Testis (tissue), 2 donors: ENCODE results near the gene ADAMTS20.

Experiments used
- POLR2A ChIP-seq: fragments of 450-650 bp; IDR thresholded peaks from one replicate; pipeline ENCODE4 v1.6.1; 2017; ENCODE audit warnings: antibody characterized with exemption, mild to moderate bottlenecking, moderate library complexity
- TF ChIP-seq, protein P1 (sequence below), 3 experiments: fragments of 450-650 bp in 2 of 3; fragments of 200-600 bp in 1 of 3; sonication (generic) in 1 of 3; IDR thresholded peaks; one replicate each; pipeline ENCODE4 v1.5.1; 2016 to 2019; ENCODE audit warnings: antibody characterized with exemption in 3 of 3, mild to moderate bottlenecking in 2 of 3, moderate library complexity in 1 of 3

DNA sequence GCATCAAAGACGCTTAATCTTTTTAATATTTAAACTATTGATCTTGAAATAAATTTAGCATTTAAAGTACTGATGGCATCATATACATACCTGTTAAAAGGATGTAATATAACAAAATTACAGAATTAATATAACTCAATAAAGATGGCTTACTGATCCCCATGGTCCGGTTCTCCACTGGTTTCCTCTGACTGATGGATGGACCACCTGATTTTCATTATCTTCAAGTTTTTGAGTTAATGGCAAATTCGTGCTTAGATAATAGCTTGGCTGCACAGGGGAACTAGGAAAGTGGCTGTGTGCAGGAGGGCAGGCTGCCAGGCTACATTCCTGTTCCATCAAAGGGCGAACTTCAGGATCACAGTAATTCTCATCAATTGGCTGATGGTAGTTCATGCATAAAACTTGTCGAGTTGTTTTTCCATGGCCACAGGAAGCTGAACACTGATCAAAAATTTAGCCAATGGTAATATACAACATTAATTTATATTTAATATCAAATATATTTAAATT is 123.9 kb downstream of the ADAMTS20 start:
- TF ChIP-seq, protein P1, sequence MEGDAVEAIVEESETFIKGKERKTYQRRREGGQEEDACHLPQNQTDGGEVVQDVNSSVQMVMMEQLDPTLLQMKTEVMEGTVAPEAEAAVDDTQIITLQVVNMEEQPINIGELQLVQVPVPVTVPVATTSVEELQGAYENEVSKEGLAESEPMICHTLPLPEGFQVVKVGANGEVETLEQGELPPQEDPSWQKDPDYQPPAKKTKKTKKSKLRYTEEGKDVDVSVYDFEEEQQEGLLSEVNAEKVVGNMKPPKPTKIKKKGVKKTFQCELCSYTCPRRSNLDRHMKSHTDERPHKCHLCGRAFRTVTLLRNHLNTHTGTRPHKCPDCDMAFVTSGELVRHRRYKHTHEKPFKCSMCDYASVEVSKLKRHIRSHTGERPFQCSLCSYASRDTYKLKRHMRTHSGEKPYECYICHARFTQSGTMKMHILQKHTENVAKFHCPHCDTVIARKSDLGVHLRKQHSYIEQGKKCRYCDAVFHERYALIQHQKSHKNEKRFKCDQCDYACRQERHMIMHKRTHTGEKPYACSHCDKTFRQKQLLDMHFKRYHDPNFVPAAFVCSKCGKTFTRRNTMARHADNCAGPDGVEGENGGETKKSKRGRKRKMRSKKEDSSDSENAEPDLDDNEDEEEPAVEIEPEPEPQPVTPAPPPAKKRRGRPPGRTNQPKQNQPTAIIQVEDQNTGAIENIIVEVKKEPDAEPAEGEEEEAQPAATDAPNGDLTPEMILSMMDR (IDR thresholded peaks at IDR 0.05) = no peak
- TF ChIP-seq POLR2A = no peak
